Spleen (tissue), 11 donors: Measurements from ENCODE around the gene DAAM2. TPM values are rescaled to one million over a fixed set of nuclear protein-coding genes. Genes with fewer than 3 reads are reported as not detected.

Experiments used
- DNase-seq: peaks from one replicate; pipeline ENCODE4 v3.0.0-alpha.2; 2020
- H3K27ac ChIP-seq, 8 donors: fragments of 200-600 bp; sonication (generic) in 7 of 8; 1 replicate in 4 of 8; 2 replicates in 4 of 8; pipeline versions ENCODE4 v1.5.0 to v1.8.0; 2016 to 2021; ENCODE audit warnings: inconsistent platforms in 4 of 8, mild to moderate bottlenecking in 4 of 8, moderate library complexity in 1 of 8
- H3K27me3 ChIP-seq, 7 donors: fragments of 200-600 bp; sonication (generic) in 6 of 7; replicated peaks in 1 of 7; 1 replicate in 4 of 7; 2 replicates in 3 of 7; pipeline versions ENCODE4 v1.5.0 to v1.8.0; 2016 to 2021; ENCODE audit warnings: inconsistent platforms in 3 of 7, mild to moderate bottlenecking in 1 of 7
- H3K36me3 ChIP-seq, 6 donors: fragments of 200-600 bp; sonication (generic) in 5 of 6; 1 replicate in 4 of 6; 2 replicates in 2 of 6; pipeline versions ENCODE4 v1.5.0 to v1.8.0; 2016 to 2021; ENCODE audit warnings: inconsistent platforms in 2 of 6
- H3K4me1 ChIP-seq, 6 donors: fragments of 200-600 bp; sonication (generic) in 5 of 6; 1 replicate in 3 of 6; 2 replicates in 3 of 6; pipeline versions ENCODE4 v1.5.0 to v1.8.0; 2016 to 2021; ENCODE audit warnings: inconsistent platforms in 3 of 6
- H3K4me3 ChIP-seq, 8 donors: fragments of 200-600 bp; sonication (generic) in 7 of 8; 1 replicate in 4 of 8; 2 replicates in 4 of 8; pipeline versions ENCODE4 v1.5.0 to v1.8.0; 2016 to 2021; ENCODE audit warnings: inconsistent platforms in 4 of 8, mild to moderate bottlenecking in 4 of 8, moderate library complexity in 2 of 8
- H3K9me3 ChIP-seq, 8 donors: fragments of 200-600 bp; sonication (generic) in 7 of 8; 1 replicate in 4 of 8; 2 replicates in 4 of 8; pipeline versions ENCODE4 v1.5.0 to v1.8.0; 2016 to 2021; ENCODE audit warnings: inconsistent platforms in 4 of 8
- POLR2A ChIP-seq, 3 donors: fragments of 450-650 bp; IDR thresholded peaks; one replicate each; pipeline ENCODE4 v1.5.1; 2017; ENCODE audit warnings: antibody characterized with exemption in 3 of 3, mild to moderate bottlenecking in 1 of 3
- POLR2AphosphoS5 ChIP-seq, 3 donors: sonication (generic); formaldehyde crosslinking; IDR thresholded peaks; one replicate each; pipeline ENCODE4 v1.5.1; 2017; ENCODE audit warnings: antibody characterized with exemption in 3 of 3
- WGBS, 5 donors: extraction: QIAGEN DNeasy Blood & Tissue Kit in 3 of 5; methylation state at CpG; one replicate each; pipeline versions ENCODE4 v1.1.5 to v1.1.7; 2013 to 2018; 5-methylcytosine and 5-hydroxymethylcytosine counted together
- intact Hi-C: fragments of 100-400 bp; cut with DNase I; formaldehyde crosslinking; loops from one replicate; pipeline ENCODE4 v1.15.0; 2023; ENCODE audit warnings: low total_unique reads
- polyA plus RNA-seq, 3 donors: library from polyadenylated mRNA; stranded (reverse); fragments of 200-250 nt; gene quantifications; one replicate each; pipeline ENCODE4 v1.2.1, GENCODE V29; 2013
- total RNA-seq, 7 donors: library from RNA; depleted of rRNA in 3 of 7; stranded (reverse); fragments of >200 nt in 3 of 7; fragmentation: NEBNext Ultra II Directional in 4 of 7; extraction: Animal tissue kit (Norgen Biotek cat#: 25700) in 4 of 7; gene quantifications; one replicate each; pipeline versions ENCODE4 v1.1.0 to v1.2.1, GENCODE V29; 2016 to 2021
- TF ChIP-seq, protein P1 (sequence below), 11 experiments: fragments of 200-600 bp in 7 of 11; fragments of 450-650 bp in 4 of 11; sonication (generic) in 4 of 11; IDR thresholded peaks in 8 of 11; conservative IDR thresholded peaks in 3 of 11; 1 replicate in 7 of 11; 2 replicates in 4 of 11; pipeline versions ENCODE4 v1.4.0 to v1.8.0; 2016 to 2021; ENCODE audit warnings: antibody characterized with exemption in 11 of 11, inconsistent platforms in 4 of 11, mild to moderate bottlenecking in 1 of 11
- donor health status: healthy with polysubstance abuse.
- donor health status: DM: no; HTN: no; CAD: no; lungs with moderate emphysema.
- donor health status: DM: no; HTN: no; CAD: no.
- donor health status: Bipolar disorder and iron deficiency.
- donor health status: healthy.
- donor health status: DM: no; HTN: no; CAD: no.
- donor health status: DM: yes; HTN: yes; CAD: no.

Gene DAAM2
- total and polyA plus RNA-seq, 10 donors = 6.0 to 115 (median 73.8) TPM

DNA sequence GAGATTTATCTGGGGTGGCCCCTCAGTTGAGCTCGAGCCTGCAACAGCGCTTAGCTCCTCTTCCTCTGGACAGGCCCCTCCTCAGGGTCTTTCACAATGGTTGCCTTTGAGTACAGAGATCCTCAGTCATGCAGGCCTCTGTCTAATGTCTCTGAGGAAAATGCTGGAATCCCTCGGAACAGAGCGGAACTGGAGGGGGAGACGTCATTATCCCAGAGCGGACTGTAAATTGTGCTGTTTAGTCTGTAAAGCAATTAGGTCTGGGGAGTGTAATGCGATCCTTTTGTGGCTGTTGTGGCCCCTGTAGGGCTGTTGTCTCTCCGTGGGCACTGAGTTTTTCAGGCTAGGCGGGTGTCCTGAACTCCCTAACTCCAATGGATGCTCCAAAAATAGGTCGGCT lies 15.0 kb upstream of the DAAM2 start:
- H3K4me3 ChIP-seq = no peak overlapping the region
- TF ChIP-seq, protein P1, sequence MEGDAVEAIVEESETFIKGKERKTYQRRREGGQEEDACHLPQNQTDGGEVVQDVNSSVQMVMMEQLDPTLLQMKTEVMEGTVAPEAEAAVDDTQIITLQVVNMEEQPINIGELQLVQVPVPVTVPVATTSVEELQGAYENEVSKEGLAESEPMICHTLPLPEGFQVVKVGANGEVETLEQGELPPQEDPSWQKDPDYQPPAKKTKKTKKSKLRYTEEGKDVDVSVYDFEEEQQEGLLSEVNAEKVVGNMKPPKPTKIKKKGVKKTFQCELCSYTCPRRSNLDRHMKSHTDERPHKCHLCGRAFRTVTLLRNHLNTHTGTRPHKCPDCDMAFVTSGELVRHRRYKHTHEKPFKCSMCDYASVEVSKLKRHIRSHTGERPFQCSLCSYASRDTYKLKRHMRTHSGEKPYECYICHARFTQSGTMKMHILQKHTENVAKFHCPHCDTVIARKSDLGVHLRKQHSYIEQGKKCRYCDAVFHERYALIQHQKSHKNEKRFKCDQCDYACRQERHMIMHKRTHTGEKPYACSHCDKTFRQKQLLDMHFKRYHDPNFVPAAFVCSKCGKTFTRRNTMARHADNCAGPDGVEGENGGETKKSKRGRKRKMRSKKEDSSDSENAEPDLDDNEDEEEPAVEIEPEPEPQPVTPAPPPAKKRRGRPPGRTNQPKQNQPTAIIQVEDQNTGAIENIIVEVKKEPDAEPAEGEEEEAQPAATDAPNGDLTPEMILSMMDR (IDR thresholded peaks at IDR 0.05 in 8 of 11, conservative IDR thresholded peaks at IDR 0.05 in 3 of 11) = no peak
- TF ChIP-seq POLR2A (IDR thresholded peaks at IDR 0.05) (no peak), POLR2AphosphoS5 (IDR thresholded peaks at IDR 0.05) (no peak)
- H3K9me3 ChIP-seq = no peaks in the 10 kb centered on the region
- no peaks in the 10 kb centered on the region for H3K4me1 ChIP-seq
- H3K27ac ChIP-seq = no peak overlapping the region
- intact Hi-C loops = no loop called here
- 75 to 83% (median 78%) methylated on average over 10 of the region's 10 CpGs for WGBS, 5 donors
- no peaks in the 10 kb centered on the region for H3K36me3 ChIP-seq
- no peaks in the 10 kb centered on the region for H3K27me3 ChIP-seq
- DNase-seq = no peak

DNA sequence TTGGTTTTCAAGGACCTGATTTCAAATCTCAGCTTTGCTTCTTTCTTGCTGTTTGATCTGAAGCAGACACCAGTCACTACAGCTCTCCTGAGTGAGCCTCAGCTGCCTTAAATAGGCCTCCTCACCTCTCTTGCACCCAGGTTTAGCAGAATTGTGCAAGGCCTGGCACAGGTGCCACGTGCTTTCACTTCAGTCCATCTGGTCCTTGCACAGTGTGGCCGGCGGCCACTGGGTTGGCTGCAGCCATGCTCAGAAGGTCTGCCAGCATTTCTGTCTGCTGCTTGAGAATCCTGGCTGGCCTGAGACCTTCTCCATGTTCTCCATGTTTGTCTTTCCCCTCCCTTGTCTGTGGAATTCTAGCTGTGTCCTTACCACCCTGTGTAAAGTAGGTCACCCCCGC lies 14.5 kb upstream of the DAAM2 start:
- H3K4me1 ChIP-seq = no peaks in the 10 kb centered on the region
- 73 to 92% (median 85%) methylated on average over 4 of the region's 4 CpGs for WGBS, 5 donors
- DNase-seq = no peak
- H3K36me3 ChIP-seq = no peaks in the 10 kb centered on the region
- no peak overlapping the region for H3K27ac ChIP-seq
- no peak overlapping the region for H3K4me3 ChIP-seq
- intact Hi-C loops = no loop called here
- H3K9me3 ChIP-seq = peaks cover 0 to 4% (median 0%) of the 10 kb centered on the region in 8 donors
- no peak for TF ChIP-seq POLR2AphosphoS5 (IDR thresholded peaks at IDR 0.05)
- no peak for TF ChIP-seq POLR2A (IDR thresholded peaks at IDR 0.05)
- TF ChIP-seq, protein P1 (IDR thresholded peaks at IDR 0.05 in 8 of 11, conservative IDR thresholded peaks at IDR 0.05 in 3 of 11) = no peak
- H3K27me3 ChIP-seq = no peaks in the 10 kb centered on the region

DNA sequence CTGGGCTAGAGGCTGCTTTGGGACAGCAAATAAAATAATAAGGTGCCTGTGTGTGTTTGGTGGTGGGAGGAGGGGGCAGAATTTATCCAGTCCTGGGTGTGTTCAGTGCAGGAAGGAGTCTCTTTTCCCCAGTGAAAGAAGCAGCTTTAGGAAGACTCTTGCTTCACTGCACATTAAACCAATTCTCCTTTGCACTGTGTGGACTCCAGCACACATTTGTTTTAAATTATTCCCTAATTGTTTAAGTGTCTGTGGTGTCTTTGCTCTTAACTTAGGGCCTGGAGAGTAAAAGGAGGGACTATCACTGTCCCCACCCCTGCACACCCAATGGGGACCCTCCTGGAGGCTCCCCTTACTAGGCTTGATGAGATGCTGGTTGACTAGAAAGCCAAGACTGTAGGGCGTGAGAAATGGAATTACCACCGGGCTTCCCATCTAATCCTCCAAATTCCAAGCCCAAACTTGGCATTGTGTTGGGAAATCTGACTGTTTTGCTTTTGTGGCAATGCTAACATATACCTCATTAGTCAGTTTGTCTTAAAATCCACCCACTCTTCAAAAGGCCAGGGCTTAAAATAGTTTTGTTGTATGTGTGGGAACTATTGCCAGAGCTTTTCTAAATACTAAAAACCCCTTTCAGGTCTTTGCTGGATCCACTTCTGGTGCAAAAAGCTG lies 13.5 kb upstream of the DAAM2 start:
- Histone ChIP-seq H3K4me1 (no peaks in the 10 kb centered on the region), H3K27me3 (no peaks in the 10 kb centered on the region), H3K36me3 (no peaks in the 10 kb centered on the region), H3K27ac (no peak overlapping the region), H3K4me3 (no peak overlapping the region), H3K9me3 (peaks cover 0 to 14% (median 6%) of the 10 kb centered on the region in 8 donors)
- intact Hi-C loops = no loop called here
- DNase-seq = no peak
- no peak for TF ChIP-seq POLR2A (IDR thresholded peaks at IDR 0.05)
- TF ChIP-seq, protein P1 (IDR thresholded peaks at IDR 0.05 in 8 of 11, conservative IDR thresholded peaks at IDR 0.05 in 3 of 11) = no peak
- TF ChIP-seq POLR2AphosphoS5 (IDR thresholded peaks at IDR 0.05) = no peak
- WGBS, 5 donors = 76 to 86% (median 80%) methylated on average over 2 of the region's 2 CpGs

DNA sequence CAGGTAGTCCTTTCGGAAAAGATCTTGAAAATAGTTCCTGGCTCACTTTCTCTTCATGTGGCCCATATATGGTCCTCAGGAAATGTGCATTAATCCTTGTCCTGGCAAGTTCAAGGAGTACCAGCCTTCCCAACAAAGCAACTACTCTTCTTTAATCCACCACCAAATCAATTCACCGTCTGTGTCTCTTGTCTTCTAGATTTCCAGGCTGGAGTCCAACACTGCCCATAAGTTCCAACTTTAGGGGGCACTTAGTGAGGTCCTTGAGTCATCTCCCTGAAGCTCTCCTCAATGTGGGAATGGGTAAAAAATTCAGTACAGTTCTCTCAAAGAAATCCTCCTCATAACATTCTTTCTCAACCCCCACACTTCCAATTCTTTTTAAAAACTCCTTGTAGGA lies 6.9 kb upstream of the DAAM2 start:
- no peaks in the 10 kb centered on the region for H3K4me1 ChIP-seq
- DNase-seq = no peak
- peaks cover 0 to 14% (median 6%) of the 10 kb centered on the region in 8 donors for H3K9me3 ChIP-seq
- TF ChIP-seq, protein P1 (IDR thresholded peaks at IDR 0.05 in 8 of 11, conservative IDR thresholded peaks at IDR 0.05 in 3 of 11) = no peak
- TF ChIP-seq POLR2AphosphoS5 (IDR thresholded peaks at IDR 0.05) (no peak), POLR2A (IDR thresholded peaks at IDR 0.05) (no peak)
- intact Hi-C loops = no loop called here
- H3K27ac ChIP-seq = no peak overlapping the region
- H3K36me3 ChIP-seq = no peaks in the 10 kb centered on the region
- H3K27me3 ChIP-seq = peaks cover 0 to 13% (median 0%) of the 10 kb centered on the region in 7 donors
- 77 to 83% (median 81%) methylated on average over 2 of the region's 2 CpGs for WGBS, 5 donors
- H3K4me3 ChIP-seq = no peak overlapping the region
